OCI-LY7 (cell line): ENCODE measurements around the gene NCOR2. TPM values are rescaled to one million over a fixed set of nuclear protein-coding genes. Genes with fewer than 3 reads are reported as not detected.

Source experiments
- BruUV-seq: library from RNA; stranded (reverse); fragments of 400-500 nt; replicated peaks from 2 replicates; lab custom pipeline; 2021; lab: Mats Ljungman, UMichigan
- CTCF ChIA-PET: fragments of 300-600 bp; sonication (Branson Sonifier 250); formaldehyde crosslinking; loops from one replicate; lab custom pipeline; 2022; ENCODE audit warnings: antibody characterized with exemption; ENCODE audit not compliant: unreplicated experiment; lab: Charles Lee
- POLR2A ChIA-PET: fragments of 300-600 bp; sonication (Branson Sonifier 250); formaldehyde crosslinking; loops from one replicate; lab custom pipeline; 2022; ENCODE audit warnings: antibody characterized with exemption; lab: Charles Lee
- DNase-seq: peaks from one replicate; pipeline ENCODE4 v3.0.0-alpha.2; 2015; ENCODE audit warnings: low spot score
- H2AFZ ChIP-seq: fragments of 200-600 bp; sonication (generic), shearing (Covaris generic); 2 replicates; pipeline ENCODE4 v1.6.1; 2014; ENCODE audit warnings: mild to moderate bottlenecking, antibody characterized with exemption, low read length, moderate library complexity
- H3K27ac ChIP-seq: fragments of 200-600 bp; sonication (generic); 2 replicates; pipeline ENCODE4 v1.5.1; 2014; ENCODE audit warnings: mixed run types, low read depth, mild to moderate bottlenecking, moderate library complexity, low read length, inconsistent platforms; ENCODE audit not compliant: poor library complexity, severe bottlenecking
- H3K36me3 ChIP-seq: fragments of 200-600 bp; sonication (generic); 2 replicates; pipeline ENCODE4 v1.6.1; 2014; ENCODE audit warnings: mild to moderate bottlenecking, antibody characterized with exemption, low read length, moderate library complexity, mixed read lengths; ENCODE audit not compliant: insufficient read depth
- H3K4me1 ChIP-seq: fragments of 200-600 bp; sonication (generic); 2 replicates; pipeline ENCODE4 v1.5.1; 2014; ENCODE audit warnings: mild to moderate bottlenecking, low read length; ENCODE audit not compliant: insufficient read depth, poor library complexity, severe bottlenecking
- H3K4me2 ChIP-seq: fragments of 200-600 bp; sonication (generic); 2 replicates; pipeline ENCODE4 v1.6.1; 2014; ENCODE audit warnings: mild to moderate bottlenecking, low read length
- H3K4me3 ChIP-seq: fragments of 200-600 bp; sonication (generic); 2 replicates; pipeline ENCODE4 v1.5.1; 2014; ENCODE audit warnings: mild to moderate bottlenecking, low read depth, low read length; ENCODE audit not compliant: poor library complexity, severe bottlenecking
- H3K79me2 ChIP-seq: fragments of 200-600 bp; sonication (generic); 2 replicates; pipeline ENCODE4 v1.6.1; 2016; ENCODE audit warnings: low read depth, mild to moderate bottlenecking, low read length, moderate library complexity, mixed read lengths; ENCODE audit not compliant: insufficient read depth
- H3K9me2 ChIP-seq: fragments of 200-600 bp; sonication (generic); 2 replicates; pipeline ENCODE4 v1.6.1; 2016; ENCODE audit warnings: mild to moderate bottlenecking, low read length, mixed read lengths; ENCODE audit not compliant: insufficient read depth
- H3K9me3 ChIP-seq: fragments of 200-600 bp; sonication (generic); 2 replicates; pipeline ENCODE4 v1.6.1; 2014; ENCODE audit warnings: mild to moderate bottlenecking, mixed run types, low read length, mixed read lengths
- H4K20me1 ChIP-seq: fragments of 200-600 bp; sonication (generic); 2 replicates; pipeline ENCODE4 v1.6.1; 2014; ENCODE audit warnings: mild to moderate bottlenecking, antibody characterized with exemption, low read length, moderate library complexity, mixed read lengths; ENCODE audit not compliant: insufficient read depth
- CTCF ChIP-seq: fragments of 200-600 bp; sonication (generic); conservative IDR thresholded peaks from 2 replicates; pipeline ENCODE4 v1.5.1; 2014; ENCODE audit warnings: mild to moderate bottlenecking, antibody characterized with exemption, low read length, moderate library complexity, mixed read lengths
- EZH2phosphoT487 ChIP-seq: fragments of 200-600 bp; sonication (generic); IDR thresholded peaks from 2 replicates; pipeline ENCODE4 v1.6.1; 2018; ENCODE audit warnings: low read depth, borderline replicate concordance, mild to moderate bottlenecking, mixed run types, antibody characterized with exemption, low read length, moderate library complexity, mixed read lengths
- intact Hi-C: fragments of 100-400 bp; cut with micrococcal nuclease; formaldehyde crosslinking; loops from one replicate; pipeline ENCODE4 v1.10.0; 2022; ENCODE audit not compliant: unreplicated experiment
- total RNA-seq, 2 experiments: library from RNA; depleted of rRNA in 1 of 2; stranded (reverse); fragments of >200 nt in 1 of 2; shearing (Covaris generic) in 1 of 2; gene quantifications; 2 replicates each; pipeline ENCODE4 v1.2.3, GENCODE V29; 2014 to 2022

NCOR2 gene
- total RNA-seq, 2 experiments from 2014 or later, result 22.7 to 159 TPM

GRCh38 chr12:124573839-124574786, 6.7 kb upstream of the NCOR2 start:
- ChIA-PET POLR2A (interaction anchor here (0.7 kb wide), 1 partner anchor 116 kb away, joined by 5 read pairs; no protein-coding TSS in a partner anchor), CTCF (no interaction called here)

GRCh38 chr12:124571556-124571955, 4.1 kb upstream of the NCOR2 start:
- no peak for DNase-seq
- ChIA-PET POLR2A (no interaction called here), CTCF (interaction anchor here (0.5 kb wide), 1 partner anchor 222 kb away, joined by 3 read pairs; no protein-coding TSS in a partner anchor)
- Histone ChIP-seq H3K9me2 (no peaks in the 10 kb centered on the region), H3K4me3 (no peak overlapping the region), H3K79me2 (peaks cover 4% of the 10 kb centered on the region; the same call in 1 of the 2 replicates), H3K4me2 (no peak overlapping the region), H3K4me1 (peaks cover 14% of the 10 kb centered on the region), H3K36me3 (no peaks in the 10 kb centered on the region), H3K27ac (no peak overlapping the region), H3K9me3 (no peaks in the 10 kb centered on the region), H2AFZ (no peak overlapping the region), H4K20me1 (no peaks in the 10 kb centered on the region)
- no TSS peak for BruUV-seq
- no peak for TF ChIP-seq CTCF
- TF ChIP-seq EZH2phosphoT487, result no peak
- intact Hi-C loops, result no loop called here

More at GRCh38 chr12:124573839-124574786, 6.7 kb upstream of the NCOR2 start:
- no TSS peak for BruUV-seq
- Histone ChIP-seq H3K9me2 (no peaks in the 10 kb centered on the region), H3K4me2 (no peak overlapping the region), H3K4me1 (peaks cover under 1% of the 10 kb centered on the region), H3K79me2 (no peaks in the 10 kb centered on the region), H4K20me1 (no peaks in the 10 kb centered on the region), H3K36me3 (no peaks in the 10 kb centered on the region), H2AFZ (no peak overlapping the region), H3K27ac (no peak overlapping the region), H3K9me3 (no peaks in the 10 kb centered on the region), H3K4me3 (no peak overlapping the region)
- TF ChIP-seq EZH2phosphoT487 (no peak), CTCF (no peak)
- DNase-seq, result no peak
- intact Hi-C loops, result no loop called here
